ENCODE data around the gene COL25A1.
"Not testable (repeated sequence)": the region's sequence is repeated elsewhere in the genome, so short reads cannot be mapped to it uniquely, and the experiment has no call there.

- not testable (repeated sequence) for TF ChIP-seq CTCF (IDR thresholded peaks at IDR 0.05); POLR2A (IDR thresholded peaks at IDR 0.05); EP300 (IDR thresholded peaks at IDR 0.05; ENCODE audit: low read depth)
Measured at GRCh38 chr4:109076709-109077108, 225.7 kb downstream of the COL25A1 start.
